HEK293T (cell line): ENCODE data around the gene HOXC5.
"Not testable (repeated sequence)": the region's sequence is repeated elsewhere in the genome, so short reads cannot be mapped to it uniquely, and the experiment has no call there.

Experiments
- FOXK2 ChIP-seq: fragments of 450-650 bp; IDR thresholded peaks from 2 replicates; pipeline ENCODE4 v1.6.1; 2016; ENCODE audit warnings: mild to moderate bottlenecking
- SP1 ChIP-seq: fragments of 450-650 bp; IDR thresholded peaks from 2 replicates; pipeline ENCODE4 v1.6.1; 2017
- TARDBP ChIP-seq: fragments of 450-650 bp; IDR thresholded peaks from 2 replicates; pipeline ENCODE4 v1.6.1; 2016

GRCh38 chr12:54042033-54042432 lies 9.2 kb downstream of the HOXC5 start:
- TF ChIP-seq SP1, TARDBP, FOXK2: not testable (repeated sequence)
